GM19099 (cell line): Measurements from ENCODE around the gene DNMT3A.

Experiments used
- POLR2A ChIP-seq: IDR thresholded peaks from 3 replicates; pipeline ENCODE4 v1.6.1; 2011; ENCODE audit warnings: low read depth; ENCODE audit not compliant: insufficient read length; ENCODE audit errors: extremely low read depth

Gene DNMT3A

DNA sequence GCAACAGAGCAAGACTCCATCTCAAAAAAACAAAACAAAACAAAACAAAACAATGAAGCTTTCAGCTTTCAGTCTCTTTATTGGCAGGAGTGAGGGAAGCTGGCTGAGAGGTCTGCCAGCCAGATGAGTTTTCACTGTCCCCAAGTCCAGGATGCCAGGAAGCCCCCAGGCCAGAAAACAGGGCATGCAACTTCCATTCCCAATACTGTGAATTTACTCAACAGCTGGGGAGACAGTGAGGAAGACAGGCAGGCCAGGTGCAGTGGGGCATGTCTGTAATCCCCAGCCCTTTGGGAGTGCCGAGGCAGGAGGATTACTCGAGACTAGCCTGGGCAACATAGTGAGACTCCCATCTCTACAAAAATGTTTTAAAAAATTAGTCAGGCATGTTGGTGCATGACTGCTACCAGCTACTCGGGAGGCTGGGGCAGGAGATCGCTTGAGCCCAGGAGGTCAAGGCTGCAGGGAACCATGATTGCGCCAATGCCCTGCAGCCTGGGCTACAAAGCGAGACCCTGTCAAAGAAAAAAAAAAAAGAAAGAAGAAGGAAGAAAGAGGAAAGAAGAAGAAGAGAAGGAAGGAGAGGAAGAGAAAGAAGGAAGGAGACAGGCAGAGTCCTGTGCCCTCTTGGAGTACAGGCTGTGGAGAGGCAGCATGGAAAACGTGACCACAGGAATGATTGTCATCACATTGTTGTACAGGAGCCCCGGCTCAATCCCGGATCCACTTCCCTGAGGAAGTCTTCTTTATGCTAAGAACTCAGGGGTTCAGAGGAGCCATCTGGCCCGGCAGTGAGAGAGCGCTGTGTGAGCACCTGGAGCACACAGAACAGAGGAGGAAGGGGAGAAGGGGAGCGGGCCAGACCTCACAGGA lies 144.2 kb downstream of the DNMT3A start:
- TF ChIP-seq POLR2A, result no peak

DNA sequence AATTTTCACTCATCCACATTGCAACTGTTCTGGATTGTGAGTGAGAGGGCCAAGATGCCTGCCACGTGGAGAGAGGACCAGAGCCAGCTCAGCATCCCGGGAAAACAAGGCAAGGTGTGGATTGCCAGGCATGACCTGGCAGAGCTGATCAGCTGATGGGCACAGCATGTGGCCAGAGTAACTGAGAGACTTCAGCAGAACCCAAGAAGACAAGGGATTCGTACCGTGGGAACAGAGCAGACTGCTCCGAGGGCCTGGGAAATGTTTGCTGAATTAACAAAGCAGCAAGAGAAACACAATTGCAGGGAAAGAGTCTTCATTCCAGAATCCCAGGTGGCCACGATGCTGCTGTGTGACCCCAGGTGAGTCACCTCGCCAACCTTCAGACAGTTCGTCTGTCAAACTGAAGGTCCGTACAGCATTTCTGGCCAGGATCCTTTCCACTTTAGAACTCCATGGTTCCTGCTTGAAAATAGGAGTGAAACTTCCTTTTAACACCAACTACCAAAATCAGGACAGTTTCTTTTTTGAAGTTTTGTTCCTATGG lies 147.1 kb downstream of the DNMT3A start:
- TF ChIP-seq POLR2A, result no peak

DNA sequence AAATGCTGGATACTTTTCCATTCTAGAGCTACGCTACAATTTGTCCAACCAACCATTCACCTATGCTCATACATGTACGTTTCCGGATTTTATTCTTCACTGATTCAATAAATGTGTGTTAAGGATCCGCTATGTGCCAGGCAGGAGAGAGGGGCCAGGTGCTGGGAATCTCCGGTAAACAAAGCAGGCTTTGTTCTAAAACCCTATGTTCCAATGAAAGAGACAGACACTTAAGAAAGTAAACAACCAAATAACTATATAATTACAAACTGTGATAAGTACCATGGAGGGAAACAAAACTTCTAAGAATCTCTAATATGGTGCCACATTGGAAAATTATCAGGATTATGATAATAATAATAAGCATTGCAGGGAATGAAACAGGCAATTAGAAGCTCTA lies 151.2 kb downstream of the DNMT3A start:
- no peak for TF ChIP-seq POLR2A

DNA sequence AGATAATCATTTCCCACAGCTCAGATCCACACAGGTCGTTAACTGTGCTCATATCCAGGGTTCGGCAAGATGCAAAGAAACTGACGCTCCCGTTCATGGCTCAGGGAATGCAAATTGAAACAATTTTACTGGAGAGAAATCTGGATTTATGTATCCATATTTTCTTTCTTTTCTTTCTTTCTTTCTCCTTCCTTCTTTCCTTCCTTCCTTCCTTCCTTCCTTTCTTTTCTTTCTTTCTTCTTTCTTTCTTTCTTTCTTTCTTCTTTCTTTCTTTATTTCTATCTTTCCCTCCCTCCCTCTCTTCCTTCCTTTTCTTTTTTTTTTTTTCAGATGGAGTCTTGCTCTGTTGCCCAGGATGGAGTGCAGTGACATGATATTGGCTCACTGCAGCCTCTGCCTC lies 153.3 kb downstream of the DNMT3A start:
- no peak for TF ChIP-seq POLR2A

DNA sequence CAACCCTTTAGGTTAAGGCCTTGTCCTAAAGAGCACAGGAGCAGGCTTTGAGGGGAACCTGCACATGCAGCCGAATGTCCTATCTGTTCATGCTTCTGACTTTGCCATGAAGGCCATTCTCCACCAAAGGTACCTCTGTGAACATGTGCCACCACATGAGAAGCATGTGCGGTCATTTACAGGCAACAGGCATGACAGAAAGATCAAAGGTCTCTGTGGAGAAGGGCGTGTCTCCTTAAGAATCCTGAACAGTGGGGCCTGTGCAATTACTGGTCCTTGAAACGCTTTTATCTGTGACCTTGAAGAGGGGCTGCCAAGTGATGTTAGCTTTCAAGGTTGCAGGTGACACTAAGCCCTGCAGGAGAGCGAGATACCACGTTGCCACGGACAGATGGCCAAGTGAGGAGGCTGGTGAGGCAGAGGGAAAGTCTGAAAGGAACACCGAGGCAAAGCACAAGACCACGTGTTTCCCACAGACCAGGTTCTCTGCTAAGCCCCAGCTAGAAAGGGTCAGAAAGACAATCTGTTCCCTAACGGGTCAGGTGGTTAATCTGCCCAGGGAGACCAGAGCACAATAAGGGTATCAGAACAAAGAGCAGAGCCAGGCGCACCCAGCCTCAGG lies 153.9 kb downstream of the DNMT3A start:
- no peak for TF ChIP-seq POLR2A

DNA sequence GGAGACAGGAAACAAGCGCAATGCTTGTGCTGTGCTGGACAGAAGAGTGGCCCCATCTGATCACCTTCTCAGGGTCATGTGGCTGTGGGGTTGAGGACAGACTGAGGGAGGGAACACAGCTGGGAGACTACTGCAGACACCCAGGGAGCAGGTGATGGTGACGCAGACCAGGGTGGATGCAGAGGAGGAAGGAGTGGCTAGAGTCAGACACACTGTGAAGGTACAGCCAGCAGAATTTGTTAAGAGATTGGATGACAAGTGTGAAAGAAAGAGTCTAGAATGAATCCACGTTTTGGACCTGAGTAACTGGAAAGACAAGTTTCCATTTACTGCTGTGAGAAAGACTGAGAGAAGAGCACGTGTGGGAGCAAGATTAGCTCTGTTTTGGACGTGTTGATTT lies 157.5 kb downstream of the DNMT3A start:
- no peak for TF ChIP-seq POLR2A

DNA sequence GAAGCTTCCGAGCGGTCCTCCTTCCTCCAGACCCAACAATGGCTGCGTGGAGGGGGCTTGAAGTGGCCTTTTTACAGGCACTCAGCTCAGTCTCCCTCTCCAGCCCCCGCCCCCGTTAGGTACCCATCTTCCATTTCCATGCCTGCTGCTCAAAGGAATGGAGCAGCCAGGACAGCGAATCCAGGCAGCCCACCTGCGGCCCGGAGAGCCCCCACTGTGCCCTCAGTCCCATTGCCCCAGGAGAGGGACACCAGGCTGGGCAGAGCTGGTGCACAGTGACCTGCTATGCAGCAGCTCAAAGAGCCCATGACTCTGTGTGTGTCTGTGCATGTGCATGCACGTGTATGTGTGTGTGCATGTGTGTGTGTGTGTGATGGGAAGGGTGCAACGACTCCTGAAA lies 162.7 kb downstream of the DNMT3A start:
- TF ChIP-seq POLR2A, result no peak
